Right ventricle myocardium inferior (tissue), 1 donor: ENCODE data around the gene NOP10. TPM values are rescaled to one million over a fixed set of nuclear protein-coding genes. Genes with fewer than 3 reads are reported as not detected.
A peak's percentile ranks its signal among the peaks of the same experiment; 100 is the strongest.
"Not testable (repeated sequence)": the region's sequence is repeated elsewhere in the genome, so short reads cannot be mapped to it uniquely, and the experiment has no call there.

Experiments
- ATAC-seq: fragments of 200-7000 bp; cut with Tn5 transposase; one replicate; pipeline ENCODE4 v1.9.1; 2020; ENCODE audit warnings: mild to moderate bottlenecking, moderate library complexity
- DNase-seq: peaks from one replicate; pipeline ENCODE4 v3.0.0; 2021; ENCODE audit errors: missing footprints
- intact Hi-C: fragments of 100-400 bp; cut with DNase I; formaldehyde crosslinking; loops from one replicate; pipeline ENCODE4 v1.11.0; 2022
- long read RNA-seq: library from polyadenylated mRNA; unstranded; transcript quantifications from one replicate; pipeline ENCODE4 v2.0.0, GENCODE V29; 2021
- total RNA-seq: library from RNA; stranded (reverse); fragmentation: NEBNext Ultra II Directional; extraction: Animal tissue kit (Norgen Biotek cat#: 25700); gene quantifications from one replicate; pipeline ENCODE4 v1.2.1, GENCODE V29; 2021
- donor health status: DM: no; HTN: yes; CAD: no; lungs with severe emphysema.

NOP10 gene
- 157 TPM for total RNA-seq
- long read RNA-seq, transcript NOP10-201 (2 exons, 554 nt) = major isoform, 38 of 39 reads
- long read RNA-seq, partial matches to known transcripts = 0 of 39 reads
- long read RNA-seq, other reads (novel, unspliced or antisense) = 0 of 39 reads

GRCh38 chr15:34342737-34343575 lies at the start of gene NOP10, which contains the start of gene NUTM1:
Gene NOP10 (minus strand): TSS chr15:34343136. CDS start chr15:34343073, 63 bp downstream.
Gene NUTM1 (plus strand): TSS chr15:34343315. CDS start chr15:34343697, 382 bp downstream.
- DNase-seq (peak; percentile 94), ATAC-seq (peak; percentile 97)
- intact Hi-C loops = loop anchor here (1.0 to 2.0 kb wide), 2 partner anchors 24 to 102 kb away; partner anchors contain the start of gene LPCAT4

GRCh38 chr15:34389594-34390086 lies 46.7 kb upstream of the NOP10 start:
- ATAC-seq, intact Hi-C loops, DNase-seq: not testable (repeated sequence)

- DNase-seq, intact Hi-C loops: not testable (repeated sequence)
- ATAC-seq = peak; percentile 48
These were observed 39.0 kb upstream of the NOP10 start for GRCh38 chr15:34381829-34382521.

- intact Hi-C loops, ATAC-seq, DNase-seq: not testable (repeated sequence)
These were observed 37.6 kb upstream of the NOP10 start for GRCh38 chr15:34380491-34380890.

- intact Hi-C loops = no loop called here
- ATAC-seq (no peak), DNase-seq (no peak)
These were observed 33.9 kb upstream of the NOP10 start for GRCh38 chr15:34376856-34377255.

GRCh38 chr15:34375541-34375940 lies 32.6 kb upstream of the NOP10 start:
- DNase-seq, intact Hi-C loops, ATAC-seq: not testable (repeated sequence)

- DNase-seq = no peak
- intact Hi-C loops = no loop called here
- ATAC-seq = no peak
These were observed 31.9 kb upstream of the NOP10 start for GRCh38 chr15:34374816-34375215.

GRCh38 chr15:34373951-34374350 lies 31.0 kb upstream of the NOP10 start:
- ATAC-seq (no peak), DNase-seq (no peak)
- intact Hi-C loops = no loop called here

GRCh38 chr15:34370643-34371042 lies 27.7 kb upstream of the NOP10 start:
- no peak for DNase-seq
- intact Hi-C loops = no loop called here
- no peak for ATAC-seq

GRCh38 chr15:34370129-34370528 lies 27.2 kb upstream of the NOP10 start:
- intact Hi-C loops = no loop called here
- DNase-seq (no peak), ATAC-seq (no peak)

GRCh38 chr15:34367101-34368081 lies 24.5 kb upstream of the NOP10 start, which contains the start of gene LPCAT4:
Gene LPCAT4 (minus strand): TSS chr15:34367196. CDS start chr15:34367100, 96 bp downstream.
- peak; percentile 96 for ATAC-seq
- intact Hi-C loops = loop anchor here (1.0 kb wide), 3 partner anchors 24 to 265 kb away; partner anchors contain the start of genes NOP10, NUTM1 and PGBD4
- DNase-seq = peak; percentile 96

- intact Hi-C loops = loop anchor here (1.0 kb wide), 3 partner anchors 23 to 264 kb away; partner anchors contain the start of genes NOP10, NUTM1 and PGBD4
- peak; percentile 74 for DNase-seq
- ATAC-seq = peak; percentile 53
These were observed 23.5 kb upstream of the NOP10 start for GRCh38 chr15:34366271-34367065.

GRCh38 chr15:34365836-34366235 lies 22.9 kb upstream of the NOP10 start:
- DNase-seq (no peak), ATAC-seq (peak; percentile 8)
- intact Hi-C loops = no loop called here

GRCh38 chr15:34365091-34365825 lies 22.3 kb upstream of the NOP10 start:
- no peak for ATAC-seq
- intact Hi-C loops = no loop called here
- DNase-seq = no peak

- DNase-seq = no peak
- ATAC-seq = no peak
- intact Hi-C loops = no loop called here
These were observed 21.1 kb upstream of the NOP10 start for GRCh38 chr15:34364041-34364440.

- ATAC-seq (no peak), DNase-seq (no peak)
- intact Hi-C loops = no loop called here
These were observed 19.3 kb upstream of the NOP10 start for GRCh38 chr15:34362047-34362773.
